DMS79 treated with DMSO at 0.1 percent for 48 hours (cell line): ENCODE data around the gene CHCHD1.
"Not testable (repeated sequence)": the region's sequence is repeated elsewhere in the genome, so short reads cannot be mapped to it uniquely, and the experiment has no call there.

ENCODE experiments used
- DNase-seq: peaks from one replicate; lab custom pipeline; 2025; lab: John Stamatoyannopoulos, UW

CHCHD1 gene

DNA sequence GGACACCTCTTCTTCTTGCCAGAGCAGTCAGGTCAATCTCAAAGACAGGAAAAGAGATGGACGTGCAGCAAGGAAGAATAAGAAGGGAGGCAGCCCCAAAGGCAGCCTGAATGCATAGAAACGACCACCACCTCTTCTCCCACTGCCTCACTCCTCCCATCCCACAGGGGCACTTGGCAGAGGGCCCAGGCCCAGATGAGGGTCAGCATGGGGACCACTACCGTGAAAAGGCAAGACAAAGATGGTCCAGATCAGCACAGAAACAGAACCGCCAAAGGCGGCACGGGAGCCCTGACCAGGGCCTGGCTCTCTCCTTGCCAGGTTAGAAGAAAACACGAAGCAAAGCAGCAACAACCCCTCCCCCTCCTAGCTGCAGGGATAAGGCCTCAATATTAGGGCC, 31.5 kb downstream of the CHCHD1 start:
- DNase-seq = no peak

DNA sequence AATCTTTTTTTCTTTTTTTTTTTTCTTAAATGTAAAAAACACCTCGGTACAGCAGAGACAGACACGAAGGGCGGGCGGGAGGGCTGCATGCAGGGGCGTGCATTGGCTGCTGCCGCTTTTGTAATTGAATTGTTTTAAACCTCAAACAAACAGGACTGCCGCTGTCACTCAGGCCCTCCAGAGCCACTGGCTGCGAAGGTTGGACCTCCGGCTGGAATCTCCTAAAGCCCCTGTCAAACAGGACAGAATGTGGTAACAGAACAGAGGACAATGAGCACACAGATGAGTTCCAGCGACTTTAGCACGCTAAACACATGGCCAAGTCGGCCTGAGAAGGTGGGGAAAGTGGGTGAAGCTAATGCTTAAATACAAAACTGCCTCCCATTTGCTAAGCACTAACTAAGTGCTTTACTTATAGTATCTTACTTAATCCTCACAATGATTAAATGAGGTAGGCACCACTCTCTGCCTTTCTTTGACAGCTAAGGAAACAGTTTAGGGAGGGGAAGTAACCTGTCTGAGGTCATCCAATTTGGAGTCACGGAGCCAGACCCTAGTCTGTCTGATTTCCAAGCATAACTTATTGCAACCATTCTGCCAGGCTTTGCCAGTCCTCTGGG, 32.5 kb downstream of the CHCHD1 start:
- no peak for DNase-seq

DNA sequence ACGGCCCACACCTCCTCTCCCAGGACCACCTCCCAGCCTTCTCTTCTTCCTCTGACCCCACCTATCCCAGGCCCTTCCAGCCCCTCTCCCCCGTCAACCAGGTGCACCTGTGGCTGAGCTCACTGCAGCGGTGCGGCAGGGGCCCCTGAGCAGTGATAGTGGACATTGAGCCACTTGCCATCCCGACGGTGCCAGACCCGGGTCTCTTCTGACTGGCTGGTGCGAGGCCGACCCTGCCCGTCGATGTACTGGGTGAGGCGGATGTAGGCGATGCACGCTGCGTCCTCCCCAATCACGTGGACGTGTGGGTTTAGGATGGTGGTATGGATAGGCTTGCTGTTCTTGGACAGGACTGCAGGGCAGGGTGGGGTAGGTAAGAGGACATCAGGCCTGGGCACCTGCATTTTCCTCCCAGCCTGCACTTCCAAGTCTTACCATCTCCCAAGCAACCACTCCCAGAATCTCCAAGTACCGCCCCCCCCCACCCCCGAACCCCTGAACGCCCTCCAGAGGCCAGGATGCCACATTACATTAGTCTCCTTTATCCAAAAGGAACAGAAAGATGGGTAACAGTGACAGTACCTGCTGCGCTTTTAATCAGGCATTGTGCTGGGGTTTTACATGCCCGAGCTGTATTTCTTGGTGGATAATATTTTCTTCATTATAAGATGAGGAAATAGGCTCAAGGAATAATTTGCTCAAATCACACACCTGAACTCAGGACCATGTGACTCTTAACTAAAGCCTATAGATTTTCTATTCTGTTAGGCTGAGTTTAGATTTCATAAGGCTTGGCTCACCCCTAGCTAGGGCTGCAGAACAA, 33.3 kb downstream of the CHCHD1 start:
- DNase-seq = no peak

DNA sequence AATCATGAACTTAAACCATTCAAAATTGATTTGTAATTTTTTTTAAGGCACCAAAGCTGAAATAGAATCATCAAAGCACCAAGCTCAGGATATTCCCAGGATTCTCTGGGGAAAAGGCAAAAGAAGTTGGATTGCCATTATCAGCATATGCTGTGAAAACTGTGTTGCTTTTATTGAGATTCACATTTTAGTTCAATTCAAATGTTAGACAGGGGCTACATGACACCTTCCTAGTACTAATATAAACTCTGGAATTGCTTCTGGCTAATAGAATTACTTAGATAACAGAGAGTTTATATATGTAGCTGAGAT, 33.8 kb downstream of the CHCHD1 start:
- DNase-seq = no peak

DNA sequence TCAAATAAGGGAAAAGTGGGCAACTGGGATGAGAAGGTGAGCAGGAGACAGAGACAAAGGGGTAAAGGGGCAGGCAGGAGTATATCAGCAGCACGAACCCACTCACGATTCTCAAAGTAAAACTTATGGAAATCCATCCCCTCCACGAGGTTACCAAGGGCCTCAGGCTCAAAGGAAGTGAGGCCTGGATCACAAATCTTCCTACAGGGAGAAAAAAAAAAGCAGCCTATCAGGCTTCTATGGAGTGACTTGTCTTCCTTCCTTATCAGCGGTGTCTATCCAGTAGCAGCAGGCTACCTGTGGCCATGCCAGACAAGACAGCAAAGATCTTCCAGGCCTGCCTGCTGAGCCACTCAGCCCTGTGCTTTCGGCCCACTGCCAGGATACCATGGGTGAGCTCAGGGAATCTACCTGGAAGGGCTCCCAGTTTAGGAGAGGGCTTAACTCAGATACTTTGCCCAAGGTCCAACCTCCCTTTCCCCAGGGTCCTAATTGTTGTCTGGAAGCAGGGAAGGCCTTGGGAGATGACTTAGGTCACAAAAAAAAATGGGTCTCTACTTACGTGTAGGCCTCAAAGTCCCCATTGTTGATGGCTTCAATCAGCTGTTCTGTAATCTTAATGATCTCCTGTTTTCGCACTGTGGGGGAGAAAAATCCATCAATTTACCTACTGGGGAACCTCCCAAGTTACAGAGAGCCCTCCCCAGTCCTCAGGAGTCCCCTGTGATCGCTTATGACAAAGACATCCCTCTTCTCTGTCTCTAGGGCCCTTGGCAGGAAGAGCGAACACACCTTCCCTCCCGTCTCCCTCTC, 35.3 kb downstream of the CHCHD1 start:
- DNase-seq = no peak

DNA sequence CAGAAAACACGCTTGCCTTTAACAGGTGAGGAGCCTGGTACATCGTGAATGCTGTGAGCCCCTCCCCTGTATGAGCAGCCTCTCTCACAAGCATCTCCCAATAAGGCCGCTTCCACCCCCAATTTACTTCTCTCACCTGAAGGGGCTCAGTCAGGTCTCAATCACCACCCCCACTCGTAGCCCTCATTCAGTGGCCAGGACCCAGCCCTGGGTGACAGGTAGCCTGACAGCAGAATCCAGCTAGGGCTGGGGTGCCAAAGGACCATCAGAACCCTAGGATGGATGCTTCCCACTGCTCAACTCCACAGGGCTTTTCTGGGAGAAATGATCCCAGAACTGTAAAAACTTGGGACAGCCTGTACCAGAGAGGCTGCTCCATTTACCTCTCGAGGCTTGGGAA, 36.0 kb downstream of the CHCHD1 start:
- DNase-seq = no peak

DNA sequence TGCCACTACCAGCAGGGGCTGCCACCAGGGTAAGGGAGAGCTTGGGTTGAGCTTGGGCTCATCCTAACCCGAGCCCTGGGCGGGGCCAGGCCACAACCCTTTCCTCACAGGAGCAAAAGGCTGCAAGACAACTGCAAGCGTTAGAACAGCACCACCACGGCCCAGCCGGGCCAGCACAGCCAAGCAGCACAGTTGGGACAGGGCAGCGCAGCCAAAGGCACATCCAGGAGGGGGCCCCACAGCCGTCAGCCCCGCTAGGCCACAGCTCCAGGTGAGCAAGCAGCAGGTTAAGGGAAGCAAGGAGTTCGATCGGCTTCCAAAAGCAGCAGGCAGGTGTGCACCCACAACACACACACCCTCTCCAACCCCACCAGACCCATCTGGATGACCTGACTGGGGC, 36.6 kb downstream of the CHCHD1 start:
- no peak for DNase-seq

DNA sequence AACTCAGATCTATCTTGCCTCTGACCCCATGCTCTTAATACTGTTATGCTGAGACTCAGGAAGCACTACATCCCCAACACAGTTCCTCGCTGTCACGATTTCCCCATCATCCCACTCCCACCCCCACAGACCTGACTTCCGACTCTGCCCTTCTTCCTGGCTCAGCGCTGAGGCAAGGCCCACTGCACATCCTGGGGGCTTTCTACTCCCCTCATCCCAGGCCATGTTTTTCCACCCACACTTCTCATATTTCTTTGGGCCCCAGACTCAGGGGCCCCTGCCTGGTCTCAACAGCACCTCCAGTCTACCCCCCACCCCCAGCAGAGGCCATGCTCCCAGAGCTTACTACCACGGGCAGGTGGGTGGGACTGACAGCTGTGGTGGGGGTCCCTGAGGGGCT, 37.2 kb downstream of the CHCHD1 start:
- DNase-seq = no peak

DNA sequence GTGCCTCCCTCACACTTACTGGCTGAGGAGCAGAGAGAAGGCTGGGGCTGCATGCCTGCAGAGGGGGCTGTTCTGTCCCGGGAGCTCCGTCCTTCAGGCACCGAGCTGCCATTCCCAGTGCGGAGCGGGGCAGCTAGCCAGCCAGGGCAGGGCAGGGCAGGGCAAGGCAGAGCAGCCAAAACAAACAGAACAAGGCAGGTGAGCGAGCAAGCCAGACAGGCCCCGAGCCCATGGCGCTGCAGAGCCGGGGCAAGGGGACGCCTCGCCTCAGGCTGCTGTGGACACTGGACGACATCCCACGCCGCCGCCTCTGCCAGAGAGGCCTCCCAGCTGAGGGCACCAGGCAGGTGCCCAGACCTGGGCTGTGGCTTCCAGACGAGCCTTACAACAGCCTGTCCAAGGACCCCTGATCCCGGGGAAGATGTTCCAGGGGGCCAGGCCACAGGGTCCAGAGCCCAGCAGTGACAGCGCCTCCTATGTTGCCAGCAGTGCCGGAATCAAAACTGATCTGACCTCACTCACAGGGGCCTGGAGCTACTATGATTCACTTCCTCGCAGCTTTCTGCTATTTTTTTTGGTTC, 37.8 kb downstream of the CHCHD1 start:
- no peak for DNase-seq

DNA sequence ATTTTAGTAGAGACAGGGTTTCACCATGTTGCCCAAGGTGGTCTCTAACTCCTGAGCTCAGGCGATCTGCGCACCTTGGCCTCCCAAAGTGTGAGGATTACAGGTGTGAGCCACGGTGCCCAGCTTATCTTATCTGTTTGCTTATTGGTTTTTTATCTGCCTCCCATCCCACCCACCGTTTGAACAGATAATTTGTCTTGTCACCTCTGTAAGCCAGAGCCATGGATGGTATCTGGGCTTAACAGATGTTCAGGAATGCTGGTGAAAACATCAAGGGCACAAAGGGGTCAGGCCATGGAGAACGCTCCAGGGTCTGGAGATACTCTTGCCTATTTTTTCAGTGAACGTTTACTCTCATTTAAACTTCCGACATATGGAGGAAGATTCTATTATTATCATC, 41.5 kb downstream of the CHCHD1 start:
- DNase-seq = no peak

DNA sequence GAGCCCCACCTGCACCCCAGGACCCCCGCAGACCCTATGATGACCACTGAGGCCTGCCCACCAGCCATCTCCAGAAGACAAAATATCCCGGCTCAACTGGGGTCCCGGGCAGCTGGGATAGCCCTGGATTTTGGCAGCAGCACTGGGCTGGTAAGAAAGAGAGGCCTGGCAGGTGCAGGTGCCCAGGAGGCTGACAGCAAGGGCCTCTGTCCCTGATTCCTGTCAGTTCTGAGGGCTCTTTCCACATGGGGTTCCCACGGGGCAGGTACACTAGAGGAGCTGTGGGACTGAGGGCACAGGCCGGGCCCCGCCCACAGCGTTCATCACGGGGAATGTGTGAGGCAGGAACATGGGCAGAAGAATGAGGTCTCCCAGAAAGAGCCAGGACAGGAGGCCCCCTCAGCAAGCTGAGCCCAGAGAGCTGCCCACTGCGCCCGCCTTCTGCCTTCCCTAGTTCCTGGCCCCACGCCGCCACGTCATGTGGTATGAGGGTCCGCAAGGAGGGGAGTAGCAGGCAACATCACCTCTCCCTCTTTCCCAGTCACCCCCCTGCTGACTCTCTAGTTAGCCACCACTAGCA, 42.4 kb downstream of the CHCHD1 start:
- DNase-seq = no peak

DNA sequence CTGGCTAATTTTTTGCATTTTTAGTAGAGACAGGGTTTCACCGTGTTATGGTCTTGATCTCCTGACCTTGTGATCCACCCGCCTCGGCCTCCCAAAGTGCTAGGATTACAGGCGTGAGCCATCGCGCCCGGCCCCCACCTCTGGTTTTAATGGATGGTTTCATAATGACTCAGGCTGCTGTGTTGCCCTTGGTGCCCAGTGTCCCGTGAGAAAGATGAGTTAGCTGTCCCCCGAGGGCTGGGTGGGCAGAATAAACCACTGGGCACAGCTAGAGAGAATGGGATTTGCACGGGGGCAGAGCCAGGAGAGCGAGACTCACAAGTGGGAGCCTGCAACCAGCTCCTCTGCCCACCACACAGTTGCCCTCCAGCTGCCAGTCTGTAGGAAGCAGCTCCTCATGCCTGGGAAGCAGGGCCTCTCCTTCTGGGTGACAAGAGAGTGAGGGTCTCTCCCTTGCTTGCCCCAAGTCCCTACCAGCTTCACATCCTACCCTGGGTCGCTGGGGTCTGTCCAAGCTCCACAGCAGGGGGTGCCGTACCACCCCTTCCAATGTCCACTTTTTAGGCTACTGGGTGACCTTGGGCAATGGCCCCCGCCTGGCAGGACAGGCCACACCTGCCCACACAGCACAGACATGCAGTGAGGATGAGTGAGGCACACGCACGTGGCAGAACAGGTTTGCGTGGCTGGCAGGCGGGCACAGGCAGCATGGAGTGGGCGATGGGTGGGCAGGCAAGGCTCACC, 45.7 kb downstream of the CHCHD1 start:
- no peak for DNase-seq

DNA sequence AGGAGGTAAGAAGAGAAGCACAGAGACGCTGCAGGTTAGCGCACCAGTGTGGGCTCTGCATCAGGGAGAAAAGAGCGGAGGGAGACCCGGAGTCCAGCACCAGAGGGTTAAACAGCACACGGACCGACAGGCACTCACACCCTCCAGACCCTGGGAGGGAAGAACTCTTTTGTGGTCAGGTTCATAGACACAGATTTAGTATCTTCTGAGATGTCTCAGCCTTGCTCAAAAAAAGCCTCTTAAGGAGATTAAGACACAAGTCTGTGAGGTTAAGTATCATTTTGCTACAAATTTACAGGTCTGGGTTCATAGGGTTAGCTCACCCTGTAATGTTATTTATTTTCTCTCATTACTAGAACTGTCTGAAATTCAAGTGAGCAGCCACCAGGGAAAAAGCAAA, 46.3 kb downstream of the CHCHD1 start:
- DNase-seq = no peak

DNA sequence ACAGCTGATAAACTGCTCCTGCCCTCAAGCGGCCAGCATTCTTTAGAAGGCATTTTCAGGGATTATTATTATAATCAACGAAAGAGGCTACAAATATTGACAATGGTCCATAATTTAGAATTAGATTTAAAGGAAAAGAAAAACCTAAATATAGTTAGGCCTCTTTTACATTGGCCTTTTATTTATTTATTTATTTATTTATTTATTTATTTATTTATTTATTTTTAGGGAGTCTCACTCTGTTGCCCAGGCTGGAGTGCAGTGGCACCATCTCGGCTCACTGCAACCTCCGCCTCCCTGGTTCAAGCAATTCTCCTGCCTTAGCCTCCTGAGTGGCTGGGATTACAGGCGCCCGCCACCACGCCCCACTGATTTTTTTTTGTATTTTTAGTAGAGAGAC, 47.2 kb downstream of the CHCHD1 start:
- DNase-seq = not testable (repeated sequence)
